OCI-LY1 (cell line): ENCODE results near the gene HCK.

Experiments used
- H2AFZ ChIP-seq: fragments of 200-600 bp; sonication (generic), shearing (Covaris generic); 2 replicates; pipeline ENCODE4 v1.6.0; 2014; ENCODE audit warnings: antibody characterized with exemption, mild to moderate bottlenecking, low read length
- H3F3A ChIP-seq: fragments of 200-600 bp; sonication (generic), shearing (Covaris generic); 2 replicates; pipeline ENCODE4 v1.6.0; 2014; ENCODE audit warnings: mild to moderate bottlenecking, antibody characterized with exemption, low read length, moderate library complexity; ENCODE audit not compliant: insufficient read depth
- H3K27ac ChIP-seq: fragments of 200-600 bp; sonication (generic); 2 replicates; pipeline ENCODE4 v1.5.1; 2014; ENCODE audit warnings: low read length, mixed run types, mild to moderate bottlenecking, low read depth; ENCODE audit not compliant: poor library complexity, severe bottlenecking
- H3K27me3 ChIP-seq: fragments of 200-600 bp; sonication (generic); 2 replicates; pipeline ENCODE4 v1.6.0; 2014; ENCODE audit warnings: antibody characterized with exemption, mild to moderate bottlenecking, low read length, moderate library complexity; ENCODE audit not compliant: insufficient read depth
- H3K36me3 ChIP-seq: fragments of 200-600 bp; sonication (generic); 2 replicates; pipeline ENCODE4 v1.6.1; 2014; ENCODE audit warnings: mild to moderate bottlenecking, antibody characterized with exemption, low read length, moderate library complexity, mixed read lengths; ENCODE audit not compliant: insufficient read depth
- H3K4me1 ChIP-seq: fragments of 200-600 bp; sonication (generic); 2 replicates; pipeline ENCODE4 v1.5.1; 2014; ENCODE audit warnings: mild to moderate bottlenecking, low read length, moderate library complexity; ENCODE audit not compliant: insufficient read depth, severe bottlenecking
- H3K4me2 ChIP-seq: fragments of 200-600 bp; sonication (generic), shearing (Covaris generic); 2 replicates; pipeline ENCODE4 v1.6.1; 2014; ENCODE audit warnings: low read length
- H3K4me3 ChIP-seq: fragments of 200-600 bp; sonication (generic); 2 replicates; pipeline ENCODE4 v1.5.1; 2014; ENCODE audit warnings: low read length, low read depth, mild to moderate bottlenecking, mixed read lengths; ENCODE audit not compliant: poor library complexity, severe bottlenecking
- H3K79me2 ChIP-seq: fragments of 200-600 bp; shearing (Covaris generic); 2 replicates; pipeline ENCODE4 v1.6.1; 2016; ENCODE audit warnings: mixed run types, low read length, mixed read lengths; ENCODE audit not compliant: insufficient read depth
- H3K9ac ChIP-seq: fragments of 200-600 bp; sonication (generic), shearing (Covaris generic); 2 replicates; pipeline ENCODE4 v1.6.1; 2014; ENCODE audit warnings: mild to moderate bottlenecking, low read length, mixed read lengths
- H3K9me2 ChIP-seq: fragments of 200-600 bp; sonication (generic), shearing (Covaris generic); 2 replicates; pipeline ENCODE4 v1.6.1; 2014; ENCODE audit warnings: low read depth, mild to moderate bottlenecking, low read length, mixed read lengths
- H3K9me3 ChIP-seq: fragments of 200-600 bp; shearing (Covaris generic); 2 replicates; pipeline ENCODE4 v1.6.1; 2014; ENCODE audit warnings: low read length, mixed read lengths
- H4K20me1 ChIP-seq: fragments of 200-600 bp; sonication (generic), shearing (Covaris generic); 2 replicates; pipeline ENCODE4 v1.6.0; 2016; ENCODE audit warnings: mild to moderate bottlenecking, low read length; ENCODE audit not compliant: insufficient read depth
- CTCF ChIP-seq: fragments of 200-600 bp; sonication (generic), shearing (Covaris generic); IDR thresholded peaks from 2 replicates; pipeline ENCODE4 v1.5.1; 2017; ENCODE audit warnings: mild to moderate bottlenecking, antibody characterized with exemption, low read length, moderate library complexity, mixed read lengths
- EZH2 ChIP-seq: fragments of 200-600 bp; sonication (generic), shearing (Covaris generic); IDR thresholded peaks from 2 replicates; pipeline ENCODE4 v1.8.0; 2017; ENCODE audit warnings: borderline replicate concordance, mixed run types, mild to moderate bottlenecking, antibody characterized with exemption, low read length, moderate library complexity, mixed read lengths

Gene HCK

GRCh38 chr20:32128167-32128566, 76.1 kb downstream of the HCK start:
- Histone ChIP-seq H3K9me2 (no peaks in the 10 kb centered on the region), H3K79me2 (peaks cover 29% of the 10 kb centered on the region), H3K9ac (no peak overlapping the region), H3K4me2 (no peak overlapping the region), H3K27me3 (no peaks in the 10 kb centered on the region), H2AFZ (no peak overlapping the region), H3F3A (peaks cover 3% of the 10 kb centered on the region; the same call in 1 of the 2 replicates), H3K9me3 (no peaks in the 10 kb centered on the region), H3K4me3 (no peak overlapping the region), H3K27ac (no peak overlapping the region), H4K20me1 (no peaks in the 10 kb centered on the region), H3K4me1 (peaks cover 15% of the 10 kb centered on the region), H3K36me3 (peaks cover 15% of the 10 kb centered on the region; the same call in 1 of the 2 replicates)
- TF ChIP-seq EZH2: no peak
- TF ChIP-seq CTCF: no peak

DNA sequence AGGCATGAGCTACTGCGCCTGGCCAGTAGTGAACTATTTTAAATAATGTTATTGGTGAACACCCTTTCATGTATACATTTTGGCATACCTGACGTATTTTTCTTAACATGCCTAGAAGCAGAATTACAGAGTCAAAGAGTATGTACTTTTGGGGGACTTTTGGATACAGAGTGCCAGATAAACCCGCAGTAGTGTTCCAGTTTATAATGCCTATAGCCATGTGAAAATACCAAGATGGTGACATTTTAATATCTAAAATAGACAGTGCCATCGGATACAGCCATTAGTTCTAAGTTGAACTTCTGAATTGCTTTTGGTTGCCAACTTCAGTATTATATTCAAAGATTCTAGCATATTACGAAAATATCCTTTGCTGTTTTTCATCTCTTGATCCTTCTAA, 77.8 kb downstream of the HCK start:
- Histone ChIP-seq H3K27ac (no peak overlapping the region), H3K4me2 (no peak overlapping the region), H3K27me3 (no peaks in the 10 kb centered on the region), H3K4me1 (peaks cover 12% of the 10 kb centered on the region), H2AFZ (no peak overlapping the region), H3K9ac (no peak overlapping the region), H3K9me3 (no peaks in the 10 kb centered on the region), H3K4me3 (no peak overlapping the region), H3K36me3 (peaks cover 15% of the 10 kb centered on the region; the same call in 1 of the 2 replicates), H4K20me1 (no peaks in the 10 kb centered on the region), H3K9me2 (no peaks in the 10 kb centered on the region), H3K79me2 (peaks cover 24% of the 10 kb centered on the region), H3F3A (no peaks in the 10 kb centered on the region)
- TF ChIP-seq EZH2 (no peak), CTCF (no peak)

GRCh38 chr20:32130352-32130751, 78.3 kb downstream of the HCK start:
- H4K20me1 ChIP-seq: 0 out of 2 replicates have a peak, but pooled peaks cover 3% of the 10 kb centered on the region
- no peak overlapping the region for H3K9ac ChIP-seq
- peaks cover 7% of the 10 kb centered on the region for H3K4me1 ChIP-seq
- H3K79me2 ChIP-seq: peaks cover 24% of the 10 kb centered on the region
- no peak overlapping the region for H3K4me3 ChIP-seq
- H3K27ac ChIP-seq: no peak overlapping the region
- no peaks in the 10 kb centered on the region for H3K27me3 ChIP-seq
- TF ChIP-seq CTCF (no peak), EZH2 (no peak)
- H3K4me2 ChIP-seq: no peak overlapping the region
- H2AFZ ChIP-seq: no peak overlapping the region
- no peaks in the 10 kb centered on the region for H3K9me2 ChIP-seq
- peaks cover 15% of the 10 kb centered on the region; the same call in 1 of the 2 replicates for H3K36me3 ChIP-seq
- H3F3A ChIP-seq: no peaks in the 10 kb centered on the region
- H3K9me3 ChIP-seq: no peaks in the 10 kb centered on the region
